ENCODE data around the gene MROH7.

- TF ChIP-seq SUZ12 (IDR thresholded peaks at IDR 0.05; ENCODE audit: extremely low read depth, insufficient read depth, insufficient read length) (no peak), ZNF274 (IDR thresholded peaks at IDR 0.05; ENCODE audit: low read depth, low read length) (no peak)
Measured at GRCh38 chr1:54758678-54759348, 117.2 kb downstream of the MROH7 start.

Data from NT2/D1 (cell line).